NCI-H146 treated with DMSO at 0.1 percent for 48 hours (cell line): ENCODE measurements around the gene PPOX.

ENCODE experiments used
- DNase-seq: peaks from one replicate; lab custom pipeline; 2025; ENCODE audit not compliant: unreplicated experiment; lab: John Stamatoyannopoulos, UW

PPOX gene

GRCh38 chr1:161175771-161176453 lies 9.7 kb downstream of the PPOX start:
- no peak for DNase-seq

DNA sequence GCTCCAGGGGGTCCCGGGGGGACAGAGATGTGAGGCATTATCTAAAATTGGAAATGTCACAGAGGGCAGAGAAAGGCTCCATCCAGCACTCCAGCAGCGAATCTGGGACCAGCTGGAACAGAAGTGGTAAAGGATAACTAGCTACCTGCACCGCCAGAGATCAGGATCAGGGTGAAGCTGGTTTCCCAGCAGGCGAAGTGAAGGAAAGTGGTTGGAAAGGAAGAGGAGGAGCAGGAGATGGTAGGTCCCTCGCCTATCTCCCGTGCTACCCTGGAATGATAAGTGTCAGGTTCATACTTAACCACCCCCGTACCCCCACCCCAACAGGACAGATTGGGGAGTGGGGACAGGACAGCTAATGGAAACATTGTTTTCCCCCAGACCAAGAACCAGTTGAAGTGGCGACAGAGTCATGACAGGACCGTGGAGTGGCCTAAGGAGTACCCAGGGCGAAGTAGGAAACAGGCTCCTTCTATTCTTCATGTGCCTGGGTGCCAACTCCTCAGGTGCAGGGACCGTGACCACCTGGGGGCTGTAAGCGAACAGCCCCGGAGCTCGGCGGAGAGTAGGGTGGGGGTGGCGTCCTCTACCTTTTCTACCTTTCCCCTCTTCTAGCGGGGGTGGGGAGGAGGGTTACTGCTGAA lies 10.4 kb downstream of the PPOX start:
- DNase-seq, result no peak

GRCh38 chr1:161177112-161177935 lies 11.1 kb downstream of the PPOX start, which contains the start of gene B4GALT3:
TSS of gene B4GALT3 (minus strand) at chr1:161177507. CDS start at chr1:161176060, 1,447 bp downstream.
- DNase-seq, result peak; percentile 81

- DNase-seq, result no peak
These were observed 11.7 kb downstream of the PPOX start for GRCh38 chr1:161177936-161178244.

GRCh38 chr1:161179698-161180097 lies 13.5 kb downstream of the PPOX start:
- no peak for DNase-seq

DNA sequence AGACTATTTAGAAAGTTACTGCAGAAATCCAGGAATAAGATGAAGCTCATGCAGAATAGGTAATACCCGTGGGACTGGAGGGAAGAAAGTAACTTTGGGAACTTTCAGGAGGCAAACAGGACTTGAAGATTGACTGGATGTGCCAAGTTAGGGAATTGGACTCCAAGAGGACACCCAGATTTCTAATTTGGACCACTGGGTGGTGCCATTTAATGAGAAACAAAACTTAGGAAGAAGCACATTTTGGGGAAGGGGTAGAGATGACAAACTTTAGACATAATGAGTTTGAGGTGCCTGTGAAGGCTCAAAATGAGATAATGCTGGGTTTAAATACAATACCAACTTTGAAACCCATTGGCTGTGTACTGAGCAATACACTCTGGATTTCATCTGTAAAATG lies 14.4 kb downstream of the PPOX start:
- DNase-seq, result no peak

DNA sequence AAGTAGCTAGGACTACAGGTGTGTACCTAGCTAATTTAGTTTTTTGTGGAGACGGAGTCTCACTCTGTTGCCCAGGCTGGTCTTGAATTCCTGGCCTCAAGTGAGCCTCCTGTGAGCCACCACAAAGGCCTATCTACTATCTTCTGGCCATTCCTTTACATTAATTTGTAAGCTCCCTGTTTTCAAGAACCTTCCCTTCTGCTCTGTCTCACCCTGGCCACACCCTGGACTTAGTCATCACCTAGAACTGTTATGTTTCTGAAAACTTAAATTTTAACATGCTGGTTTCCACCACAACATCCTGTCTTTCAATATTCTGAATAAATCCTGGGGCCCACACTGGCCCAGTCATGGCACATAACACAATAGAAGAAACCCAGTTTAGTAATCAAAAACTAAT lies 16.0 kb downstream of the PPOX start:
- no peak for DNase-seq

- no peak for DNase-seq
These were observed 19.1 kb downstream of the PPOX start for GRCh38 chr1:161185282-161185682.

DNA sequence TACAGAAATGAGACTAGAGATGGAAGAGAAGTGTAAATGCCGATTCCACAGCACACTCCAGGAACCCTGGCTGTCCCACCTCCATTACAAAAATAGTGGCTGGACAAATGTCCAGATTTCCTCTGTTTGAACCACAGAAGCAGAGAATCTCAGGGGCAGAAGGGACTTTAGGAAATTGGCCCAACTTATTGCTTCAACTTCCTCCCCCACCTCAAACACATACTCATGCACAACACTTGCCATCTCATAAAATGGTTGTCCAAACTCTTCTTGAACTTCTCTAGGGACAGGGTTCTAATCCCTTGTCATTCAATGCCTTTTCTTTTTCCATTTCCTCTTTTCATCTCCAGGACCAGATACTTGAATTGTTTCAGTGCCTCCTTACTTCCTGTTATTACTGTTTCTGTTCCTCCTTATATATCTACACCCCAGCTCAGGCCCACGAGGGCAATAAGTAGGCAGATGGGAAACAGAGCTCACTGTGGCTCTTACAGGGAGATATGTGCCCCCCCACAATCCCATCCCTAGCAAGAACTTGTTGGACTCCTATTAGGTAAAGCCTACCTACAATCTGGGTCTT lies 19.6 kb downstream of the PPOX start:
- no peak for DNase-seq

DNA sequence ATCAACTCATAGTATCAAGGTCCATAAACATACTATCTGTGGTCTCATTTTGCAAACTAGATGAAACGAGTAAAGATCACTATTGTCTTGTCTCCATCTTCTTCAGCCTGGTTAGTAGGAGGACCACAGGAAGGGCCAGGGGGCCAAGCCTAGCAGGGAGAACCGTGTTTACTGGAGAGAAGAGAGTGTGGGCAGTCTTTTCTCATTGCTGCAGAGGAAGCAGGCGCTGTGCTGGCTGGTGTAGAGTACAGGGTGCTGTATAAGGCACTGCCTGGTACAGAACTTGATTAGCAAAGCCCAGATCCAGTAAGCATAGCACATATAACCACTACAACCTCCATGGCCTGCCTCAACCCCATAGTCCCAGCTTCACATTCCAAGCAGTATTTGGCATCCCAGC lies 21.1 kb downstream of the PPOX start:
- DNase-seq, result no peak

GRCh38 chr1:161188381-161188780 lies 22.2 kb downstream of the PPOX start:
- no peak for DNase-seq

DNA sequence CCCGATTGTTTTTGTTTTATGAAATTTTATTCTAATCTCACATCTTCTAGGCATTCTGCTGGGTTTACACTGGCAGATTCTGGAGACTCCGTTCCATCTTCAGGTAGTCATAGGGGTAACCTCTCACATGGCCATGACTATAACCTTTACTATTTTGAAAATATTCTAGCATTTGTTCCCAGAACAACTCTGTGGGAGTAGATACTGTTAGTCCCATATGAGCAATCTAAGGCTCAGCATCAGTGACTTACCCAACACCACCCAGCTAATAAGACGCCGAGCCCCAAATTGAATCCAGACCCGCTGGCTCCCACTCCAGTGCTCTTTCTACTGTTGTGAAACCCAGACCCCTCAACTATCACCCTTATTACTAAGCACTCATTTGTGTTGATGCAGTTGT lies 22.8 kb downstream of the PPOX start:
- DNase-seq, result no peak

DNA sequence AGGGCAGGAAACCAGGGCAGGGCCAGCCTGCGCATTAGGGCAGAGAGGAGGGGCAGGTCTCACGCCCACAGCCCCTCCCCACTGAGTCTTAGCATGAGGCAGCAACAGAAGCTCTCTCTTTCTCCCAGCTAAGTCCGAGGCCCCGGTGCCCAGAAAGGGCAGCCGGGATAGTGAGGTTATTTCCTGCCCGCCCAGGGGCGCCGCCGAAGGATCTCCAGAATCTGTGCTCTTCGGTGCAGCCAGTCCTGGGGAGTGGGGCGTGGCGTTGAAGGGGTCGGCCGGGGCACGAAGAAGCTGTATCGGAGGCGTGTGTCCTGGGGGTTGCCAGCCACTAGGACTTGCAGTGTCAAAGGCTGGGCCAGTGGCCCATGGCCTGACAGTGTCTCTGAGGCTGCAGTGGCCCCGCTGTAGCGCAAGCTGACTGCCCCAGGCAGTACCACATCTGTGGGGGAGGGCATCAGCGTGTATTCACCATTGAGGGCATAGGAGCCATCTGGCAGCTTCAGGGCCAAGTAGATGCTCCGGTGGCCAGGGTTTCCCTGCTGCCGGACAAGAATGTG lies 24.8 kb downstream of the PPOX start:
- DNase-seq, result peak; percentile 26

DNA sequence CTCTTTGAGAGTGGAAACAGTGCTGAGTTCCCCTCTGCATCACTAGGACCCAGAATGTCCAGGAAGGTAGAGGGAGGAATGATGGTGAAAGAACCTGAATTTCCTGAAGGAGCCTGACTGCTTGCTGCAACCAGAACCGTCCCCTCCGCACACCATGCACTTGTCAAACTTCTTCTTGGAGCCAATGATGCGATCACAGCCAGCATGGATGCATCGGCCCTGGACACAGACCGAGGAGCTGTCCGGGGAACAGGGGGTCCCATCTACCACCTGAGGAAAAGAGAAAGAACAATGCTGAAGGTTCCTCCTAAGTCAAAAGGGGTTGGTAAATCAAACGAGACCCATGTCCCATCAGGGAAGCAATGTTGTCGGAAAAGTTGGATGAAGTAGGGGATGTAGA lies 25.7 kb downstream of the PPOX start:
- DNase-seq, result no peak

- DNase-seq, result peak; percentile 61
These were observed 26.5 kb downstream of the PPOX start for GRCh38 chr1:161192476-161193465.

DNA sequence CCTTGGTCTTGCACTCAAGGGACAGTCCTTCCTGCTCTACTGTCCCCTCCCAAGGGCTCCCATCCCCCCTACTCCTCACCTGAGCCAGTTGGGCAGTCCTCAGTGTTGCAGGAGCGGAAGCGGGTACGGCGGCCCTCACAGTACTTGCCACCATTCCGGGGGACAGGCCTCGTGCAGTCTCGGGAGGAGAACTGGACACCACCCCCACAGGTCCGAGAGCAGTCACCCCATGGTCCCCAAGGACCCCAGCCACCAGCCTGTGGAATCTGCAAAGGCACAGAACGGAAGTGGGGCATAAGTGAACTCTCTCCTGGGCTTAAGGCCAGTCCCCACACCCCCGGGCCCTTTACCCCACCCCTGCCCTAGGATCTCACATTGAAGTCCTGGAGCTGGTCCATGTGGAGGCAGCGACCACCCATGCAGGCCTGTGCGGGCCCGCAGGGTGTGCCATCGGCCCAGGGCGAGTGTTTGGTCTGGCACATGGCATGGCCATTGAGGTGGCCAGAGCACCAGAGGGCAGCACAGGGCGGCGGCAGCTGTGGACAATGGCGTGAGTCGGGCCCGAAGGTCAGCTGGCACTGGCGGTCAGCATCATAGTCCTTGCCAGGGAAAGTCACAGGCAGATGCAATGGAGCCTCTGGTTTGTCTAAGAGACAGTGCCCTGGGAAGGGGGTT lies 27.5 kb downstream of the PPOX start:
- no peak for DNase-seq

GRCh38 chr1:161195171-161195570 lies 28.9 kb downstream of the PPOX start:
- DNase-seq, result no peak

- no peak for DNase-seq
These were observed 29.9 kb downstream of the PPOX start for GRCh38 chr1:161196111-161196510.

- no peak for DNase-seq
These were observed 30.6 kb downstream of the PPOX start for GRCh38 chr1:161196521-161197451.
